Upper lobe of left lung (tissue), 6 donors: ENCODE data around the gene PRKAR1B. TPM values are rescaled to one million over a fixed set of nuclear protein-coding genes. Genes with fewer than 3 reads are reported as not detected.
A peak's percentile ranks its signal among the peaks of the same experiment; 100 is the strongest.

Source experiments
- ATAC-seq, 2 donors: fragments of 200-7000 bp; cut with Tn5 transposase; one replicate each; pipeline ENCODE4 v1.9.1; 2022; ENCODE audit warnings: mild to moderate bottlenecking in 2 of 2, moderate library complexity in 2 of 2; ENCODE audit not compliant: low FRiP score in 2 of 2
- DNase-seq, 2 donors: peaks; one replicate each; pipeline ENCODE4 v3.0.0-alpha.2; 2019 to 2020
- H3K27ac ChIP-seq, 4 donors: fragments of 200-600 bp; sonication (generic); one replicate each; pipeline ENCODE4 v1.5.1; 2016 to 2019
- H3K27me3 ChIP-seq, 4 donors: fragments of 200-600 bp; sonication (generic); one replicate each; pipeline ENCODE4 v1.5.1; 2017 to 2019
- H3K36me3 ChIP-seq, 4 donors: fragments of 200-600 bp; sonication (generic); one replicate each; pipeline ENCODE4 v1.5.1; 2016 to 2019
- H3K4me1 ChIP-seq, 4 donors: fragments of 200-600 bp; sonication (generic); one replicate each; pipeline ENCODE4 v1.5.1; 2018 to 2019
- H3K4me3 ChIP-seq, 4 donors: fragments of 200-600 bp; sonication (generic); one replicate each; pipeline ENCODE4 v1.5.1; 2017 to 2019; ENCODE audit warnings: mild to moderate bottlenecking in 2 of 4, moderate library complexity in 1 of 4
- H3K9me3 ChIP-seq, 4 donors: fragments of 200-600 bp; sonication (generic); one replicate each; pipeline ENCODE4 v1.5.1; 2018 to 2019
- EP300 ChIP-seq, 4 donors: sonication (generic); formaldehyde crosslinking; IDR thresholded peaks; one replicate each; pipeline ENCODE4 v1.5.1; 2017; ENCODE audit warnings: antibody characterized with exemption in 4 of 4, control low read depth in 2 of 4
- POLR2A ChIP-seq, 4 donors: fragments of 450-650 bp; IDR thresholded peaks; one replicate each; pipeline ENCODE4 v1.5.1; 2016 to 2017; ENCODE audit warnings: antibody characterized with exemption in 4 of 4, mild to moderate bottlenecking in 2 of 4
- POLR2AphosphoS5 ChIP-seq, 2 donors: sonication (generic); formaldehyde crosslinking; IDR thresholded peaks; one replicate each; pipeline ENCODE4 v1.5.1; 2017; ENCODE audit warnings: antibody characterized with exemption in 2 of 2
- WGBS, 2 donors: methylation state at CpG; one replicate each; pipeline ENCODE4 v1.1.5; 2017 to 2018; 5-methylcytosine and 5-hydroxymethylcytosine counted together
- total RNA-seq, 6 donors: library from RNA; depleted of rRNA in 4 of 6; stranded (reverse); fragments of >200 nt in 4 of 6; gene quantifications; one replicate each; pipeline versions ENCODE4 v1.1.0 to v1.2.1, GENCODE V29; 2016 to 2021
- TF ChIP-seq, protein P1 (sequence below), 6 experiments: fragments of 450-650 bp in 4 of 6; fragments of 200-600 bp in 2 of 6; sonication (generic) in 2 of 6; IDR thresholded peaks; one replicate each; pipeline ENCODE4 v1.5.1; 2016 to 2019; ENCODE audit warnings: antibody characterized with exemption in 6 of 6
- donor health status: DM: no; HTN: no; CAD: no; lungs with moderate emphysema.
- donor health status: DM: no; HTN: yes; CAD: no; lungs with severe emphysema.

PRKAR1B gene
- total RNA-seq, 6 donors from 2014 or later: 10.3 to 24.4 (median 20.9) TPM

DNA sequence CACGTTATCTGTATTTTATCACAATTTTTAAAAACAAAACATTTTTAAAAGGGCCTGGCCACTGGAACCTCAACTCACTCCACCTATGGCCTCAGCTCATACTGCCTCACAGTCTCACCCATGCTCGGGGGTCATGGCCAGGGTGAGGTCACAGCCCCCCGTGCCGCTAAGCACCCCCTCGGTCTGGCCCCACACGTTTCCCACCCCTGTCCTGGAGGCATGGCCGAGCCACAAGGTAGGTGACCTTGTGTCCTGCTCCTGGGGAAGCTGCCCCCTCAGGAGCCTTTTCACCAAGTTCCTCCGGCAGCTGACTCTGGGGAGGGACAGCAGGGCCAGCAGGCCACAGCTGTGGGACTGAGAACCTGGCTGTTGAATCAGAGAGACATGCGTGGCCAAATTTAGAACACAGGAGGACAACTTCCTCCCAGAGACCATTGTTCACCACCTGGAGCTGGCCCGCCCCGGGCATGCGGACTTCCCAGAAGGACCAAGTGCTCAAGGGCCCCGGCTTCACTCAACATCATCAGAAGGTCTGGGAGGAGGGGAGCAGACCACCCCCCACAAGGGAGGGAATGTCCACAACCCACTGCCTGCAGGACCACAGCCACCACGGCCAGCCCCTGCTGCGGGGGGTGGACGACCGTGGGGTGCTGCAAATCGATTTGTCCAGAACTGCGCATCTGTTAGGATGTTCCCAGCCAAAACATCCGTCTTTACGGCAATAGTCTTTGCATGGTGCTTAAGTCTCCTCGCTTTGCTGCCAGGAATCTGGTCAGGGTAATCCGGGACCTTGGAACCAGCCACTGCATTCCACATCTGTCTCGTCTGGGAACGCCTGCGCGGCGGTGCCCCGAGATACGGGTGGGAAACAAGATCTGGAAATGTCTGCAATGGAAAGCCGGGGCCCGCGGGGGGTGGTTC, 158.8 kb downstream of the PRKAR1B start:
- no peaks in the 10 kb centered on the region for H3K27me3 ChIP-seq
- 82 to 86% methylated on average over 21 to 33 of the region's 33 CpGs for WGBS, 2 donors

DNA sequence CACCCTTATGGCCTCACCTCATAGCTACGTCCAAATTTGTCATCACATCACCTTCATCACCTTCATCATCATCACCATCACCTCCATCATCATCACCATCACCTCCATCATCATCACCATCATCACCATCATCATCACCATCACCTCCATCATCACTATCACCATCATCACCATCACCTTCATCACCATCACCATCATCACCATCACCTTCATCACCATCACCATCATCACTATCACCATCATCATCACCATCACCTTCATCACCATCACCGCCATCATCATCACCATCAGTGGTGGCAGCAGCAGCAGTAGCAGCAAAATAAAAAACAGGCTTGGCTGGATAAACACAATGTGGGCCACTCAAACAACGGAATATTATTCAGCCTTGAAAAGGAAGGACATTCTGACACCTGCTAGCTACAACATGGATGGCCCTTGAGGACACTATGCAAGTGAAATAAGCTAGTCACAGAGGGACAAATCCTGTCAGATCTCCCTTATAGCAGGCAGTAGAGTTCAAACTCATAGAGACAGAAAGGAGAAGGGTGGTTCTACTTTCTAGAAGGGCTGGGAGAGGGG, 159.7 kb downstream of the PRKAR1B start:
- ATAC-seq: no peak
- H3K4me1 ChIP-seq: peaks cover 0 to 2% (median 0%) of the 10 kb centered on the region in 4 donors
- 100% methylated on average over 2 of the region's 3 CpGs for WGBS, 2 donors
- no peak for DNase-seq
- H3K27me3 ChIP-seq: no peaks in the 10 kb centered on the region
- no peaks in the 10 kb centered on the region for H3K36me3 ChIP-seq
- H3K4me3 ChIP-seq: no peak overlapping the region
- no peak for TF ChIP-seq POLR2A (IDR thresholded peaks at IDR 0.05)
- TF ChIP-seq, protein P1, sequence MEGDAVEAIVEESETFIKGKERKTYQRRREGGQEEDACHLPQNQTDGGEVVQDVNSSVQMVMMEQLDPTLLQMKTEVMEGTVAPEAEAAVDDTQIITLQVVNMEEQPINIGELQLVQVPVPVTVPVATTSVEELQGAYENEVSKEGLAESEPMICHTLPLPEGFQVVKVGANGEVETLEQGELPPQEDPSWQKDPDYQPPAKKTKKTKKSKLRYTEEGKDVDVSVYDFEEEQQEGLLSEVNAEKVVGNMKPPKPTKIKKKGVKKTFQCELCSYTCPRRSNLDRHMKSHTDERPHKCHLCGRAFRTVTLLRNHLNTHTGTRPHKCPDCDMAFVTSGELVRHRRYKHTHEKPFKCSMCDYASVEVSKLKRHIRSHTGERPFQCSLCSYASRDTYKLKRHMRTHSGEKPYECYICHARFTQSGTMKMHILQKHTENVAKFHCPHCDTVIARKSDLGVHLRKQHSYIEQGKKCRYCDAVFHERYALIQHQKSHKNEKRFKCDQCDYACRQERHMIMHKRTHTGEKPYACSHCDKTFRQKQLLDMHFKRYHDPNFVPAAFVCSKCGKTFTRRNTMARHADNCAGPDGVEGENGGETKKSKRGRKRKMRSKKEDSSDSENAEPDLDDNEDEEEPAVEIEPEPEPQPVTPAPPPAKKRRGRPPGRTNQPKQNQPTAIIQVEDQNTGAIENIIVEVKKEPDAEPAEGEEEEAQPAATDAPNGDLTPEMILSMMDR (IDR thresholded peaks at IDR 0.05): no peak
- TF ChIP-seq EP300 (IDR thresholded peaks at IDR 0.05): no peak
- no peak for TF ChIP-seq POLR2AphosphoS5 (IDR thresholded peaks at IDR 0.05)
- no peaks in the 10 kb centered on the region for H3K9me3 ChIP-seq
- no peak overlapping the region for H3K27ac ChIP-seq

More for the DNA sequence above, 158.8 kb downstream of the PRKAR1B start:
- ATAC-seq (peak in 1 of 2 donors; percentile 79), DNase-seq (peak in 1 of 2 donors; percentile 83)
- Histone ChIP-seq H3K9me3 (no peaks in the 10 kb centered on the region), H3K27ac (no peak overlapping the region), H3K36me3 (no peaks in the 10 kb centered on the region), H3K4me3 (no peak overlapping the region), H3K4me1 (peaks cover 0 to 2% (median 0%) of the 10 kb centered on the region in 4 donors)
- no peak for TF ChIP-seq EP300 (IDR thresholded peaks at IDR 0.05)
- TF ChIP-seq, protein P1 (IDR thresholded peaks at IDR 0.05): no peak
- TF ChIP-seq POLR2AphosphoS5 (IDR thresholded peaks at IDR 0.05): no peak
- no peak for TF ChIP-seq POLR2A (IDR thresholded peaks at IDR 0.05)

DNA sequence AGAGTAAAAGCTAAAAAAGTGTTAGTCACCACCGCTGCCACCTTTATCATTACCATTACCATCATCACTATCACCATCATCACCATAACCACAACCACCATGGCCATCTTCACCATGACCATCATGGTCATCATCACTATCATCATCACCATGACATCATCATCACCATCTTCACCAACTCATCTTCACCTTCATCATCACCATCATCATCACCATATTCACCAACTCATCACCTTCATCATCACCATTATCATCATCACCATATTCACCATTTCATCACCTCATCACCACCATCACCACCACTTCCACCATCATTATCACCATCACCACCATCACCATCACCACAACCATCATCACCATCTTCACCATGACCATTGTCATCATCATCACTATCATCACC, 161.0 kb downstream of the PRKAR1B start:
- Histone ChIP-seq H3K9me3 (no peaks in the 10 kb centered on the region), H3K27me3 (no peaks in the 10 kb centered on the region), H3K27ac (no peak overlapping the region), H3K4me1 (peaks cover 0 to 2% (median 0%) of the 10 kb centered on the region in 4 donors), H3K36me3 (no peaks in the 10 kb centered on the region), H3K4me3 (no peak overlapping the region)
- TF ChIP-seq POLR2A (IDR thresholded peaks at IDR 0.05) (no peak), EP300 (IDR thresholded peaks at IDR 0.05) (no peak), POLR2AphosphoS5 (IDR thresholded peaks at IDR 0.05) (no peak)
- TF ChIP-seq, protein P1 (IDR thresholded peaks at IDR 0.05): no peak
- DNase-seq: no peak
- WGBS, 2 donors: 83 to 96% methylated on average over 1 of the region's 1 CpG
- ATAC-seq: no peak

DNA sequence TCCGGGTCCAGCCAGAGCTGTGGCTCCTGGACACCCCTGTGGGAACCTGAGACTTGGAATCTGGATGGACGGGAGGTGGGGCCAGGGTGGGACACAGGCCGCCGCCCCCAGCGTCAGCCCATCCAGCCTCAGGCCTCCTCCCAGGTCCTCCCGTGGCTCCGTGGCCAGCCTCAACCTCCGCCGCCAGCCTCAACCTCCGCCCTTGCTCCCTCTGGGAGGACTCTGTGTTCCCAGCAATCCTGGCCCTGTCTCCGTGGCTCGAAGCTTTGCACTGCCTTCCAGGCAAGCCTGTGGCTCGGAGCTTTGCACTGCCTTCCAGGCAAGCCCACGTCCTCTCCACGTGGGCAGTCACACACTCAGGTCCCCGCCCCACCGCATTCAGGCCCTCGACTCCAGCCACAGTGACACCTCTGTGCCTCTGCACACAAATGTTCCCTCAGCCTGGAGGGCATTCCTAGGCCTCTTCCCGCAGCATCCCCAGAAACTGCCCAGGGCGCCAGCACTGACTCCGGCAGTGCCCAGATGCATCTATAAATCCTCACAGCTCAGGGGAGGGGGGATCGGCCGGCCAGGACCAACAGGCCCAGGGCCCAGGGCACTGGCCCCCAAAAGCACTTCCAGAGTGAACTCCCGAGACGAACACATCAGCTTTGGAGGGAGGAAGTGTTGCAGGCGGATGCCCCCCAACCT, 162.8 kb downstream of the PRKAR1B start:
- H3K36me3 ChIP-seq: no peaks in the 10 kb centered on the region
- no peaks in the 10 kb centered on the region for H3K27me3 ChIP-seq
- DNase-seq: peak in 1 of 2 donors; percentile 70
- peak in 1 of 2 donors; percentile 67 for ATAC-seq
- peaks cover 0 to 2% (median 0%) of the 10 kb centered on the region in 4 donors for H3K4me1 ChIP-seq
- H3K4me3 ChIP-seq: no peak overlapping the region
- WGBS, 2 donors: 91 to 96% methylated on average over 21 to 26 of the region's 26 CpGs
- H3K27ac ChIP-seq: no peak overlapping the region
- TF ChIP-seq EP300 (IDR thresholded peaks at IDR 0.05): no peak
- TF ChIP-seq POLR2AphosphoS5 (IDR thresholded peaks at IDR 0.05): no peak
- no peak for TF ChIP-seq POLR2A (IDR thresholded peaks at IDR 0.05)
- TF ChIP-seq, protein P1 (IDR thresholded peaks at IDR 0.05): no peak
- H3K9me3 ChIP-seq: no peaks in the 10 kb centered on the region
